H1 (cell line): ENCODE data around the gene TEDC1. TPM values are rescaled to one million over a fixed set of nuclear protein-coding genes. Genes with fewer than 3 reads are reported as not detected.

Source experiments
- CTCF ChIA-PET: fragments of 300-600 bp; sonication (Branson Sonifier 250); formaldehyde crosslinking; loops from one replicate; lab custom pipeline; 2021; ENCODE audit not compliant: partially characterized antibody; lab: Charles Lee
- POLR2A ChIA-PET: fragments of 300-600 bp; sonication (Branson Sonifier 250); formaldehyde crosslinking; loops from one replicate; lab custom pipeline; 2021; ENCODE audit warnings: inconsistent platforms; ENCODE audit not compliant: partially characterized antibody; lab: Charles Lee
- DNase-seq, 2 experiments: peaks; one replicate each; pipeline versions ENCODE4 v3.0.0 to v3.0.0-alpha.2; 2010 to 2022; ENCODE audit warnings: low spot score in 2 of 2, low read depth in 1 of 2, mixed read lengths in 1 of 2
- FAIRE-seq: peaks from 2 replicates; lab custom pipeline; 2011; peaks lifted over from hg19 to GRCh38; lab: Jason Lieb, UNC
- H2AFZ ChIP-seq: 2 replicates; pipeline ENCODE4 v1.8.1; 2012; ENCODE audit warnings: low read length, inconsistent platforms
- H2AK5ac ChIP-seq: 2 replicates; pipeline ENCODE4 v1.6.1; 2013; ENCODE audit warnings: low read depth, low read length
- H2BK120ac ChIP-seq: replicated peaks from 2 replicates; pipeline ENCODE3; 2013; ENCODE audit warnings: low read depth, low read length, inconsistent platforms
- H2BK12ac ChIP-seq: 2 replicates; pipeline ENCODE4 v1.6.1; 2013; ENCODE audit warnings: low read depth, low read length
- H2BK15ac ChIP-seq: 2 replicates; pipeline ENCODE4 v1.6.1; 2013; ENCODE audit warnings: low read length
- H2BK20ac ChIP-seq: 2 replicates; pipeline ENCODE4 v1.6.1; 2013; ENCODE audit warnings: low read length
- H2BK5ac ChIP-seq: 2 replicates; pipeline ENCODE4 v1.6.1; 2013; ENCODE audit warnings: low read depth, low read length
- H3K14ac ChIP-seq: 2 replicates; pipeline ENCODE4 v1.6.1; 2013; ENCODE audit warnings: inconsistent platforms; ENCODE audit not compliant: insufficient read length
- H3K18ac ChIP-seq: 2 replicates; pipeline ENCODE4 v1.6.1; 2013; ENCODE audit warnings: low read length; ENCODE audit errors: extremely low read depth
- H3K23ac ChIP-seq: 2 replicates; pipeline ENCODE4 v1.6.1; 2013; ENCODE audit warnings: inconsistent platforms; ENCODE audit not compliant: insufficient read length
- H3K23me2 ChIP-seq: 2 replicates; pipeline ENCODE4 v1.6.1; 2013; ENCODE audit warnings: low read depth, low read length
- H3K27ac ChIP-seq: 2 replicates; pipeline ENCODE4 v1.6.1; 2011; ENCODE audit warnings: low read depth, low read length, inconsistent platforms
- H3K27me3 ChIP-seq, 4 experiments: replicated peaks in 1 of 4; 1 replicate in 1 of 4; 2 replicates in 3 of 4; pipeline versions ENCODE4 v1.6.1 to v1.8.1; 2011 to 2013; ENCODE audit warnings: low read length in 3 of 4, mild to moderate bottlenecking in 3 of 4, inconsistent platforms in 2 of 4, mixed read lengths in 2 of 4, moderate library complexity in 1 of 4; ENCODE audit not compliant: control insufficient read depth in 3 of 4, insufficient read depth in 3 of 4; ENCODE audit errors: extremely low read depth in 1 of 4
- H3K36me3 ChIP-seq, 4 experiments: 2 replicates each; pipeline versions ENCODE4 v1.6.1 to v1.8.1; 2011 to 2013; ENCODE audit warnings: mild to moderate bottlenecking in 4 of 4, low read length in 3 of 4, moderate library complexity in 2 of 4, control low read depth in 1 of 4, inconsistent platforms in 1 of 4; ENCODE audit not compliant: insufficient read depth in 4 of 4, control insufficient read depth in 2 of 4
- H3K4ac ChIP-seq: replicated peaks from 2 replicates; pipeline ENCODE3; 2013; ENCODE audit warnings: low read length, low read depth, mixed read lengths, inconsistent platforms; ENCODE audit not compliant: insufficient read length
- H3K4me1 ChIP-seq, 4 experiments: replicated peaks in 1 of 4; 1 replicate in 1 of 4; 2 replicates in 3 of 4; pipeline versions ENCODE4 v1.6.1 to v1.8.1; 2011 to 2013; ENCODE audit warnings: low read length in 3 of 4, inconsistent platforms in 2 of 4, mixed read lengths in 1 of 4; ENCODE audit not compliant: insufficient read depth in 4 of 4, control insufficient read depth in 3 of 4
- H3K4me2 ChIP-seq, 2 experiments: 2 replicates each; pipeline versions ENCODE4 v1.6.1 to v1.8.1; 2011 to 2013; ENCODE audit warnings: low read depth in 2 of 2, low read length in 2 of 2, control low read depth in 1 of 2, inconsistent platforms in 1 of 2, mild to moderate bottlenecking in 1 of 2; ENCODE audit not compliant: insufficient read depth in 1 of 2
- H3K4me3 ChIP-seq, 4 experiments: fragments of 200-600, 300-600 bp in 1 of 4; sonication (generic), shearing (Covaris generic), sonication (Bioruptor Twin) in 1 of 4; 2 replicates each; pipeline versions ENCODE4 v1.5.1 to v1.8.1; 2011 to 2016; ENCODE audit warnings: low read length in 4 of 4, low read depth in 3 of 4, control low read depth in 2 of 4, inconsistent platforms in 2 of 4, mild to moderate bottlenecking in 2 of 4, mixed read lengths in 1 of 4, moderate library complexity in 1 of 4; ENCODE audit not compliant: insufficient read depth in 2 of 4; ENCODE audit errors: extremely low read depth in 1 of 4
- H3K56ac ChIP-seq: replicated peaks from 2 replicates; pipeline ENCODE3; 2013; ENCODE audit warnings: low read depth, mild to moderate bottlenecking, mixed read lengths, low read length, inconsistent platforms; ENCODE audit not compliant: insufficient read length
- H3K79me1 ChIP-seq: 2 replicates; pipeline ENCODE4 v1.6.1; 2013; ENCODE audit warnings: low read depth, low read length, control low read depth
- H3K79me2 ChIP-seq, 2 experiments: 2 replicates each; pipeline versions ENCODE4 v1.6.1 to v1.8.1; 2012 to 2013; ENCODE audit warnings: low read length in 2 of 2, mild to moderate bottlenecking in 2 of 2, inconsistent platforms in 1 of 2; ENCODE audit not compliant: insufficient read depth in 2 of 2, control insufficient read depth in 1 of 2
- H3K9ac ChIP-seq, 4 experiments: replicated peaks in 1 of 4; 1 replicate in 1 of 4; 2 replicates in 3 of 4; pipeline versions ENCODE4 v1.6.1 to v1.8.1; 2011 to 2013; ENCODE audit warnings: low read depth in 3 of 4, low read length in 3 of 4, control low read depth in 2 of 4, mild to moderate bottlenecking in 2 of 4, moderate library complexity in 2 of 4, inconsistent platforms in 1 of 4; ENCODE audit errors: extremely low read depth in 1 of 4
- H3K9me3 ChIP-seq, 2 experiments: 2 replicates each; pipeline versions ENCODE4 v1.6.1 to v1.8.1; 2012 to 2013; ENCODE audit warnings: mild to moderate bottlenecking in 2 of 2, moderate library complexity in 2 of 2, control low read depth in 1 of 2, inconsistent platforms in 1 of 2, low read depth in 1 of 2, low read length in 1 of 2, mixed read lengths in 1 of 2; ENCODE audit not compliant: insufficient read depth in 2 of 2
- H4K20me1 ChIP-seq, 2 experiments: replicated peaks in 1 of 2; 2 replicates each; pipeline versions ENCODE3 to v1.8.1; 2011 to 2013; ENCODE audit warnings: inconsistent platforms in 2 of 2, low read length in 2 of 2, mild to moderate bottlenecking in 1 of 2; ENCODE audit not compliant: insufficient read depth in 2 of 2, control insufficient read depth in 1 of 2
- H4K5ac ChIP-seq: 2 replicates; pipeline ENCODE4 v1.6.1; 2013; ENCODE audit warnings: low read length, low read depth, mixed read lengths, inconsistent platforms; ENCODE audit not compliant: insufficient read length
- H4K8ac ChIP-seq: 2 replicates; pipeline ENCODE4 v1.8.0; 2013; ENCODE audit warnings: mild to moderate bottlenecking, moderate library complexity, low read length, inconsistent platforms; ENCODE audit not compliant: insufficient read depth; ENCODE audit errors: extremely low read depth
- H4K91ac ChIP-seq: replicated peaks from 2 replicates; pipeline ENCODE3; 2013; ENCODE audit warnings: low read length, mixed read lengths, inconsistent platforms; ENCODE audit not compliant: insufficient read length
- SIN3A ChIP-seq, 2 experiments: IDR thresholded peaks in 1 of 2; conservative IDR thresholded peaks in 1 of 2; 2 replicates each; pipeline ENCODE4 v1.6.1; 2011 to 2012; ENCODE audit warnings: low read length in 2 of 2, improper control_type of control experiment in 1 of 2, low read depth in 1 of 2, mild to moderate bottlenecking in 1 of 2
- TAF7 ChIP-seq: optimal IDR thresholded peaks from 2 replicates; pipeline ENCODE3; 2011; ENCODE audit warnings: low read depth, mild to moderate bottlenecking, inconsistent platforms, low read length, moderate library complexity, borderline replicate concordance
- WGBS, 2 experiments: shearing (Covaris generic) in 1 of 2; methylation state at CpG; one replicate each; pipeline versions ENCODE4 v1.1.6 to v1.1.7; 2013 to 2015; ENCODE audit warnings: low lambda C conversion rate in 2 of 2, mixed read lengths in 2 of 2, inconsistent platforms in 1 of 2, low coverage in 1 of 2, missing lambda C conversion rate in 1 of 2; ENCODE audit not compliant: insufficient replicate concordance in 2 of 2, insufficient coverage in 1 of 2, insufficient read length in 1 of 2; ENCODE audit errors: extremely low coverage in 1 of 2, missing lambda C conversion rate in 1 of 2; 5-methylcytosine and 5-hydroxymethylcytosine counted together
- polyA plus RNA-seq, 7 experiments: library from polyadenylated mRNA; depleted of rRNA in 3 of 7; stranded (reverse) in 5 of 7; unstranded in 2 of 7; fragments of >200 nt in 5 of 7; fragments of 200-250 nt in 2 of 7; gene quantifications; 1 replicate in 5 of 7; 2 replicates in 1 of 7; 4 replicates in 1 of 7; pipeline versions ENCODE4 v1.2.1 to v1.2.3, GENCODE V29; 2011 to 2013; ENCODE audit warnings: missing spikeins in 2 of 7, mixed read lengths in 2 of 7
- total RNA-seq: library from RNA; stranded (reverse); fragmentation: NEBNext Ultra II Directional; extraction: Animal tissue kit (Norgen Biotek cat#: 25700); gene quantifications from 2 replicates; pipeline ENCODE4 v1.2.1, GENCODE V29; 2021
- TF ChIP-seq, protein P1 (sequence below): IDR thresholded peaks from 2 replicates; pipeline ENCODE4 v1.6.1; 2012; ENCODE audit warnings: inconsistent platforms

Gene TEDC1
- total and polyA plus RNA-seq, 2 of the 8 experiments (the other 6 are each of a cell fraction or from before 2014, with no cell fraction given): 5.6 to 14.8 TPM

GRCh38 chr14:105445290-105445689 lies 45.8 kb upstream of the TEDC1 start:
- Histone ChIP-seq H3K18ac (no peak overlapping the region), H2BK120ac (no peak overlapping the region), H3K79me1 (peaks cover 16% of the 10 kb centered on the region), H4K20me1 (peaks cover 16 to 22% of the 10 kb centered on the region in 2 experiments), H2BK20ac (no peak overlapping the region), H3K27me3 (no peaks in the 10 kb centered on the region), H3K23me2 (no peaks in the 10 kb centered on the region), H3K4me3 (no peak overlapping the region), H3K4me2 (no peak overlapping the region), H3K4me1 (no peaks in the 10 kb centered on the region), H3K56ac (no peak overlapping the region), H2AFZ (no peak overlapping the region), H2BK15ac (no peak overlapping the region), H2BK12ac (no peak overlapping the region), H4K91ac (no peak overlapping the region), H3K23ac (no peak overlapping the region), H3K9ac (no peak overlapping the region), H3K4ac (no peak overlapping the region), H3K14ac (no peak overlapping the region), H4K5ac (no peak overlapping the region), H4K8ac (no peak overlapping the region; the same call in 1 of the 2 replicates), H3K36me3 (peaks cover 0 to 21% (median 11%) of the 10 kb centered on the region in 4 experiments; a peak in 6 of 8 replicates), H3K79me2 (peaks cover 0 to 10% of the 10 kb centered on the region in 2 experiments; a peak in 2 of 4 replicates), H2BK5ac (no peak overlapping the region), H2AK5ac (no peak overlapping the region), H3K9me3 (no peaks in the 10 kb centered on the region), H3K27ac (no peak overlapping the region)
- no peak for DNase-seq
- ChIA-PET CTCF (interaction anchor here (1.2 to 2.5 kb wide), 5 partner anchors 11 to 74 kb away, joined by 3 to 8 read pairs (median 4); no protein-coding TSS in a partner anchor), POLR2A (interaction anchor here (1.7 kb wide), 1 partner anchor 27 kb away, joined by 3 read pairs; no protein-coding TSS in a partner anchor)
- TF ChIP-seq, protein P1, sequence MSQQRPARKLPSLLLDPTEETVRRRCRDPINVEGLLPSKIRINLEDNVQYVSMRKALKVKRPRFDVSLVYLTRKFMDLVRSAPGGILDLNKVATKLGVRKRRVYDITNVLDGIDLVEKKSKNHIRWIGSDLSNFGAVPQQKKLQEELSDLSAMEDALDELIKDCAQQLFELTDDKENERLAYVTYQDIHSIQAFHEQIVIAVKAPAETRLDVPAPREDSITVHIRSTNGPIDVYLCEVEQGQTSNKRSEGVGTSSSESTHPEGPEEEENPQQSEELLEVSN: no peak
- TF ChIP-seq SIN3A (conservative IDR thresholded peaks at IDR 0.05 in 1 of 2, IDR thresholded peaks at IDR 0.05 in 1 of 2; ENCODE audit: low read depth in 1 of 2, low read length in 2 of 2) (no peak), TAF7 (no peak)
- no peak for FAIRE-seq
- WGBS, 2 experiments: 92% methylated on average over 19 of the region's 24 CpGs; no CpG with 5 or more reads in 1 of the 2 experiments
